ENCODE results near the gene SLC44A3. TPM values are rescaled to one million over a fixed set of nuclear protein-coding genes. Genes with fewer than 3 reads are reported as not detected.

The SLC44A3 gene
- total RNA-seq, 2 experiments from 2014 or later, result not detected

- ChIA-PET CTCF (no interaction called here), POLR2A (no interaction called here)
These were observed 22.1 kb upstream of the SLC44A3 start for GRCh38 chr1:94798054-94798453.

- ChIA-PET POLR2A (no interaction called here), CTCF (no interaction called here)
These were observed 21.7 kb upstream of the SLC44A3 start for GRCh38 chr1:94798462-94798861.

GRCh38 chr1:94799206-94799605 is 21.0 kb upstream of the SLC44A3 start:
- ChIA-PET POLR2A (no interaction called here), CTCF (no interaction called here)

- CTCF ChIA-PET, result no interaction called here
- POLR2A ChIA-PET, result no interaction called here
These were observed 18.1 kb upstream of the SLC44A3 start for GRCh38 chr1:94801919-94802546.

- ChIA-PET POLR2A (no interaction called here), CTCF (interaction anchor here (0.9 kb wide), 2 partner anchors 321 to 323 kb away, joined by 3 read pairs; no protein-coding TSS in a partner anchor)
These were observed 17.1 kb upstream of the SLC44A3 start for GRCh38 chr1:94803106-94803505.

- CTCF ChIA-PET, result interaction anchor here (0.6 to 0.9 kb wide), 5 partner anchors 176 to 742 kb away, joined by 3 to 5 read pairs (median 3); no protein-coding TSS in a partner anchor
- POLR2A ChIA-PET, result no interaction called here
These were observed 16.4 kb upstream of the SLC44A3 start for GRCh38 chr1:94803517-94804441.

GRCh38 chr1:94804442-94804837 is 15.7 kb upstream of the SLC44A3 start:
- ChIA-PET CTCF (interaction anchor here (0.6 to 2.3 kb wide), 4 partner anchors 175 to 743 kb away, joined by 3 to 9 read pairs (median 4); no protein-coding TSS in a partner anchor), POLR2A (no interaction called here)

- CTCF ChIA-PET, result interaction anchor here (0.6 to 2.4 kb wide), 10 partner anchors 10 to 766 kb away, joined by 3 to 9 read pairs (median 4); partner anchors contain the start of gene F3
- POLR2A ChIA-PET, result no interaction called here
These were observed 14.2 kb upstream of the SLC44A3 start for GRCh38 chr1:94805912-94806311.

- CTCF ChIA-PET, result interaction anchor here (0.6 to 2.4 kb wide), 8 partner anchors 10 to 767 kb away, joined by 3 to 9 read pairs (median 3); no protein-coding TSS in a partner anchor
- POLR2A ChIA-PET, result no interaction called here
These were observed 13.7 kb upstream of the SLC44A3 start for GRCh38 chr1:94806441-94806871.

- ChIA-PET POLR2A (no interaction called here), CTCF (interaction anchor here (1.3 kb wide), 1 partner anchor 267 kb away, joined by 3 read pairs; no protein-coding TSS in a partner anchor)
These were observed 12.2 kb upstream of the SLC44A3 start for GRCh38 chr1:94807742-94808491.

- POLR2A ChIA-PET, result no interaction called here
These were observed 11.5 kb upstream of the SLC44A3 start for GRCh38 chr1:94808669-94809068.

GRCh38 chr1:94812985-94813384 is 7.2 kb upstream of the SLC44A3 start:
- POLR2A ChIA-PET, result no interaction called here

More at GRCh38 chr1:94808669-94809068, 11.5 kb upstream of the SLC44A3 start:
- CTCF ChIA-PET, result no interaction called here

GRCh38 chr1:94816030-94816429 is 4.1 kb upstream of the SLC44A3 start:
- ChIA-PET CTCF (no interaction called here), POLR2A (no interaction called here)

More at GRCh38 chr1:94812985-94813384, 7.2 kb upstream of the SLC44A3 start:
- CTCF ChIA-PET, result no interaction called here

- ChIA-PET POLR2A (no interaction called here), CTCF (no interaction called here)
These were observed 2.4 kb upstream of the SLC44A3 start for GRCh38 chr1:94817712-94818111.

- POLR2A ChIA-PET, result no interaction called here
- CTCF ChIA-PET, result no interaction called here
These were observed 766 bp upstream of the SLC44A3 start for GRCh38 chr1:94819238-94819944.

- ChIA-PET POLR2A (no interaction called here), CTCF (no interaction called here)
These were observed 779 bp downstream of the SLC44A3 start for GRCh38 chr1:94820936-94821335.

GRCh38 chr1:94821636-94822305 is 1.6 kb downstream of the SLC44A3 start:
- ChIA-PET CTCF (no interaction called here), POLR2A (no interaction called here)

GRCh38 chr1:94823116-94823515 is 3.0 kb downstream of the SLC44A3 start:
- POLR2A ChIA-PET, result no interaction called here
- CTCF ChIA-PET, result no interaction called here

- POLR2A ChIA-PET, result no interaction called here
- CTCF ChIA-PET, result no interaction called here
These were observed 5.8 kb downstream of the SLC44A3 start for GRCh38 chr1:94825936-94826335.
